HepG2 (cell line): Measurements from ENCODE around the gene GPAT3.
"Not testable (repeated sequence)": the region's sequence is repeated elsewhere in the genome, so short reads cannot be mapped to it uniquely, and the experiment has no call there.

Source experiments
- MYC ChIP-seq: sonication (generic); formaldehyde crosslinking; IDR thresholded peaks from 2 replicates; pipeline ENCODE4 v1.9.0; 2021; ENCODE audit warnings: missing genetic modification reagents, borderline replicate concordance
- NFE2L1 ChIP-seq: sonication (generic); formaldehyde crosslinking; IDR thresholded peaks from 2 replicates; pipeline ENCODE4 v1.4.0; 2020; ENCODE audit warnings: missing genetic modification reagents, mild to moderate bottlenecking, borderline replicate concordance
- NR3C1 ChIP-seq: sonication (generic); formaldehyde crosslinking; IDR thresholded peaks from 2 replicates; pipeline ENCODE4 v1.4.0; 2020; ENCODE audit warnings: missing genetic modification reagents
- TF ChIP-seq, protein P1 (sequence below): sonication (generic); formaldehyde crosslinking; IDR thresholded peaks from 2 replicates; pipeline ENCODE4 v1.5.0; 2020; ENCODE audit warnings: mild to moderate bottlenecking, missing genetic modification reagents, moderate library complexity

- not testable (repeated sequence) for TF ChIP-seq NFE2L1 (CRISPR knock-in tag); MYC (CRISPR knock-in tag); NR3C1
- TF ChIP-seq, protein P1, sequence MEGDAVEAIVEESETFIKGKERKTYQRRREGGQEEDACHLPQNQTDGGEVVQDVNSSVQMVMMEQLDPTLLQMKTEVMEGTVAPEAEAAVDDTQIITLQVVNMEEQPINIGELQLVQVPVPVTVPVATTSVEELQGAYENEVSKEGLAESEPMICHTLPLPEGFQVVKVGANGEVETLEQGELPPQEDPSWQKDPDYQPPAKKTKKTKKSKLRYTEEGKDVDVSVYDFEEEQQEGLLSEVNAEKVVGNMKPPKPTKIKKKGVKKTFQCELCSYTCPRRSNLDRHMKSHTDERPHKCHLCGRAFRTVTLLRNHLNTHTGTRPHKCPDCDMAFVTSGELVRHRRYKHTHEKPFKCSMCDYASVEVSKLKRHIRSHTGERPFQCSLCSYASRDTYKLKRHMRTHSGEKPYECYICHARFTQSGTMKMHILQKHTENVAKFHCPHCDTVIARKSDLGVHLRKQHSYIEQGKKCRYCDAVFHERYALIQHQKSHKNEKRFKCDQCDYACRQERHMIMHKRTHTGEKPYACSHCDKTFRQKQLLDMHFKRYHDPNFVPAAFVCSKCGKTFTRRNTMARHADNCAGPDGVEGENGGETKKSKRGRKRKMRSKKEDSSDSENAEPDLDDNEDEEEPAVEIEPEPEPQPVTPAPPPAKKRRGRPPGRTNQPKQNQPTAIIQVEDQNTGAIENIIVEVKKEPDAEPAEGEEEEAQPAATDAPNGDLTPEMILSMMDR (CRISPR knock-in tag): not testable (repeated sequence)
Observed at GRCh38 chr4:83496085-83496917, 39.6 kb upstream of the GPAT3 start.
